ENCODE results near the gene SLIT1. TPM values are rescaled to one million over a fixed set of nuclear protein-coding genes. Genes with fewer than 3 reads are reported as not detected.

SLIT1 gene
- polyA plus RNA-seq, 1 donor (not counting 4 experiments of a cell fraction or from before 2014, with no cell fraction given): 0.01 TPM

GRCh38 chr10:97079448-97079847 is 106.3 kb downstream of the SLIT1 start:
- FAIRE-seq (no peak), DNase-seq (ENCODE audit: low read depth, low spot score) (no peak)
- Histone ChIP-seq H3K4me3 (ENCODE audit: control insufficient read depth in 2 of 3, extremely low read depth in 1 of 3, insufficient read depth in 2 of 3, low read depth in 1 of 3, low read length in 3 of 3) (no peak overlapping the region), H3K4me1 (ENCODE audit: control insufficient read depth, extremely low read depth, insufficient read depth, low read length) (no peaks in the 10 kb centered on the region), H4K20me1 (ENCODE audit: control insufficient read depth, extremely low read depth, insufficient read depth, low read length) (peaks cover 6% of the 10 kb centered on the region), H3K36me3 (ENCODE audit: control insufficient read depth in 2 of 2, extremely low read depth in 1 of 2, insufficient read depth in 2 of 2, low read length in 2 of 2) (no peaks in the 10 kb centered on the region), H3K79me2 (ENCODE audit: control insufficient read depth, insufficient read depth, low read length) (no peaks in the 10 kb centered on the region), H3K27ac (ENCODE audit: control insufficient read depth, insufficient read depth, low read length) (no peak overlapping the region), H3K27me3 (ENCODE audit: control insufficient read depth, extremely low read depth, insufficient read depth, low read length) (peaks cover 29% of the 10 kb centered on the region), H3K4me2 (ENCODE audit: control insufficient read depth, extremely low read depth, insufficient read depth, low read depth, low read length) (no peak overlapping the region), H3K9me3 (ENCODE audit: control insufficient read depth, low read depth, low read length) (no peaks in the 10 kb centered on the region), H2AFZ (ENCODE audit: control insufficient read depth, low read length) (no peak overlapping the region), H3K9ac (ENCODE audit: control insufficient read depth, extremely low read depth, insufficient read depth, low read length) (no peak overlapping the region), H3K9me1 (ENCODE audit: control insufficient read depth, extremely low read depth, insufficient read depth, low read length) (peaks cover 3% of the 10 kb centered on the region)
- dilution Hi-C loops (cut with MboI; ENCODE audit: extremely low pct_ligation_motif_present, low sequenced_read_pairs): no loop called here
- no peak for TF ChIP-seq CTCF (optimal IDR thresholded peaks at IDR 0.05 in 1 of 3, IDR thresholded peaks at IDR 0.05 in 1 of 3, conservative IDR thresholded peaks at IDR 0.05 in 1 of 3; ENCODE audit: extremely low read depth in 1 of 3, insufficient read depth in 2 of 3, low read length in 3 of 3)
- no peak for TF ChIP-seq EZH2 (IDR thresholded peaks at IDR 0.05; ENCODE audit: low read length)

GRCh38 chr10:97078938-97079445 is 106.8 kb downstream of the SLIT1 start:
- no peak for FAIRE-seq

More at GRCh38 chr10:97078938-97079445, 106.8 kb downstream of the SLIT1 start:
- Histone ChIP-seq H3K4me3 (ENCODE audit: control insufficient read depth in 2 of 3, extremely low read depth in 1 of 3, insufficient read depth in 2 of 3, low read depth in 1 of 3, low read length in 3 of 3) (no peak overlapping the region), H3K9me1 (ENCODE audit: control insufficient read depth, extremely low read depth, insufficient read depth, low read length) (peaks cover 3% of the 10 kb centered on the region), H3K9me3 (ENCODE audit: control insufficient read depth, low read depth, low read length) (no peaks in the 10 kb centered on the region), H3K4me2 (ENCODE audit: control insufficient read depth, extremely low read depth, insufficient read depth, low read depth, low read length) (no peak overlapping the region), H2AFZ (ENCODE audit: control insufficient read depth, low read length) (no peak overlapping the region), H3K4me1 (ENCODE audit: control insufficient read depth, extremely low read depth, insufficient read depth, low read length) (no peaks in the 10 kb centered on the region), H3K27ac (ENCODE audit: control insufficient read depth, insufficient read depth, low read length) (no peak overlapping the region), H3K36me3 (ENCODE audit: control insufficient read depth in 2 of 2, extremely low read depth in 1 of 2, insufficient read depth in 2 of 2, low read length in 2 of 2) (no peaks in the 10 kb centered on the region), H3K27me3 (ENCODE audit: control insufficient read depth, extremely low read depth, insufficient read depth, low read length) (peaks cover 34% of the 10 kb centered on the region), H3K79me2 (ENCODE audit: control insufficient read depth, insufficient read depth, low read length) (no peaks in the 10 kb centered on the region), H4K20me1 (ENCODE audit: control insufficient read depth, extremely low read depth, insufficient read depth, low read length) (peaks cover 6% of the 10 kb centered on the region), H3K9ac (ENCODE audit: control insufficient read depth, extremely low read depth, insufficient read depth, low read length) (no peak overlapping the region)
- TF ChIP-seq EZH2 (IDR thresholded peaks at IDR 0.05; ENCODE audit: low read length) (no peak), CTCF (optimal IDR thresholded peaks at IDR 0.05 in 1 of 3, IDR thresholded peaks at IDR 0.05 in 1 of 3, conservative IDR thresholded peaks at IDR 0.05 in 1 of 3; ENCODE audit: extremely low read depth in 1 of 3, insufficient read depth in 2 of 3, low read length in 3 of 3) (no peak)
- dilution Hi-C loops (cut with MboI; ENCODE audit: extremely low pct_ligation_motif_present, low sequenced_read_pairs): no loop called here
- no peak for DNase-seq (ENCODE audit: low read depth, low spot score)

Data from keratinocyte (primary cell).